ENCODE data around the gene IZUMO2.

DNA sequence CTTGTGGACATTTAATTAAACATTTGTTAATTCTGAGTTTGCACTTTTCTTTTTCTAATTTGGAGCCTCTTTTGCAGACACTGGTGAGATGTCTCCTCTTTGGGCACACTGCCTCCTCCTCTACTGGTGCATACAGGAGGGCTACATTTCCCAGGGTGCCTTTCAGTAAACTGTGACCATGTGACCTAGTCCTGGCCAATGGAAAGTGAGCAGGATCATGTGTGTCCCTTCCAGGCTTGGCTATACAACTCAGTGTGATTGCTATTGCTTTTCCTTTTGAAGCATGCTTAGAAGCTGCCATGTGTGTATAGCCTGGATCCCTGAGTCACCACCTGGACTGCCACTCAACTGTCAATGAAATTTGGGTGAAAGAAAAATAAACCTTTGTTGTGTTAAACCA, 4.5 kb downstream of the IZUMO2 start:
- TF ChIP-seq CTCF (optimal IDR thresholded peaks at IDR 0.05 in 1 of 3, IDR thresholded peaks at IDR 0.05 in 1 of 3, conservative IDR thresholded peaks at IDR 0.05 in 1 of 3; ENCODE audit: extremely low read depth in 1 of 3, insufficient read depth in 2 of 3, low read length in 3 of 3) (no peak), EZH2 (IDR thresholded peaks at IDR 0.05; ENCODE audit: low read length) (no peak)

Data from keratinocyte (primary cell).